GM21447 (cell line): ENCODE data around the gene WDCP.
"Not testable (repeated sequence)": the region's sequence is repeated elsewhere in the genome, so short reads cannot be mapped to it uniquely, and the experiment has no call there.

ENCODE experiments used
- ATAC-seq: cut with Tn5 transposase; IDR thresholded peaks from one replicate; pipeline ENCODE4 v1.9.1; 2021; ENCODE audit not compliant: unreplicated experiment

Gene WDCP

GRCh38 chr2:24022975-24023575, 24.1 kb downstream of the WDCP start:
- no peak for ATAC-seq

- ATAC-seq = no peak
Measured at GRCh38 chr2:24022324-24022974, 24.7 kb downstream of the WDCP start.

- no peak for ATAC-seq
Measured at GRCh38 chr2:24021122-24021998, 25.8 kb downstream of the WDCP start.

- no peak for ATAC-seq
Measured at GRCh38 chr2:24020244-24020643, 26.9 kb downstream of the WDCP start.

GRCh38 chr2:24019729-24020128, 27.5 kb downstream of the WDCP start:
- ATAC-seq = no peak

GRCh38 chr2:24018241-24018640, 28.9 kb downstream of the WDCP start:
- no peak for ATAC-seq

- no peak for ATAC-seq
Measured at GRCh38 chr2:24017711-24018110, 29.5 kb downstream of the WDCP start.

- no peak for ATAC-seq
Measured at GRCh38 chr2:24016853-24017703, 30.1 kb downstream of the WDCP start.

GRCh38 chr2:24016376-24016761, 30.8 kb downstream of the WDCP start:
- no peak for ATAC-seq

- ATAC-seq = no peak
Measured at GRCh38 chr2:24015562-24016375, 31.4 kb downstream of the WDCP start.

- not testable (repeated sequence) for ATAC-seq
Measured at GRCh38 chr2:24014902-24015301, 32.3 kb downstream of the WDCP start.

GRCh38 chr2:24012521-24013188, 34.5 kb downstream of the WDCP start:
- no peak for ATAC-seq

GRCh38 chr2:24011250-24012104, 35.7 kb downstream of the WDCP start:
- ATAC-seq = no peak

GRCh38 chr2:24010477-24011249, 36.5 kb downstream of the WDCP start:
- ATAC-seq = no peak

- no peak for ATAC-seq
Measured at GRCh38 chr2:24009680-24010476, 37.3 kb downstream of the WDCP start, which contains the start of gene MFSD2B. MFSD2B (plus strand) TSS chr2:24010085; CDS start chr2:24010097, 12 bp downstream.

GRCh38 chr2:24009367-24009679, 37.9 kb downstream of the WDCP start:
- no peak for ATAC-seq

- no peak for ATAC-seq
Measured at GRCh38 chr2:24008672-24009366, 38.4 kb downstream of the WDCP start.
